HG03039 (cell line): ENCODE data around the gene OR6S1.
"Not testable (repeated sequence)": the region's sequence is repeated elsewhere in the genome, so short reads cannot be mapped to it uniquely, and the experiment has no call there.

Experiments used
- ATAC-seq: cut with Tn5 transposase; IDR thresholded peaks from one replicate; pipeline ENCODE4 v1.9.1; 2021; ENCODE audit warnings: mild to moderate bottlenecking, moderate library complexity; ENCODE audit not compliant: unreplicated experiment

The OR6S1 gene

GRCh38 chr14:20632448-20632830, 9.1 kb downstream of the OR6S1 start:
- ATAC-seq: peak; percentile 11

- peak; percentile 7 for ATAC-seq
Measured at GRCh38 chr14:20631880-20632389, 9.6 kb downstream of the OR6S1 start.

DNA sequence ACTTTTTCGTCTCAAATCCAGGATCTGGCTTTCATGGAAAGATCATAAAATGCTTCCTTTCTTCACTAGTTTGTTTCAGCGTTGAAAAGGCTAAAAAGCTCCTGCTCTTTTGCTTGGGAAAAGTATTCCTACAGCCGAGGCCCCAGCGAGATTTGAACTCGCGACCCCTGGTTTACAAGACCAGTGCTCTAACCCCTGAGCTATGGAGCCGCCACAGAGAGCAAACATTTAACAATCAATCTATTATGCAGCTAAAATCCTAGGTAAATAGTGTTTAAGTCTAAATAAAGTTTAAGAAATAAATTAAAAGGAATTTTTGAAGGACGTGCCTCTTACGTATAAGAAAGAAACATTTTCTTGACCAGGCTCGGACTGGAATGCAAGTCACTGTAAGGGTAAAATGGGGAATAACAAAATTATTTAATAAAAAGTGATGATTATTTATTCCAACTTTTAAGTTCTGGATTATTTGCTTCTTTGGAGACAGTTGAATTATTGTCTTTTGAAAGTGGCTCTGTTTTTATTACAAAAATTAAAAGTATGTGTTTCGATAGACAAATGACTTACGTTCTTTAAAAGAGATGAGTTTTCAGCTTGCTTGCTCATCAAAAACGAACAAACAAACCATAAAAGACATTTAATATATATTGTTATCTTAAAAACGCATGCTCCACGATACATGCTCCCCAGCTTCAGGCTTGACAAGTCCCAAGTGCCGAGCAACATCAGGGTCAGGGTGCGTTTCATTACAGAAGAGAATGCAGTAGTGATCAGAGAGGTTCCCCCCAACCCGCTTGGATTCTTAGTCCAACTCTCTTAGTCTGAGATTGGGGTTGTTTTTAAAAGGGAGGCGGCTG, 10.2 kb downstream of the OR6S1 start:
- ATAC-seq: peak; percentile 18

- no peak for ATAC-seq
Measured at GRCh38 chr14:20630340-20631022, 11.0 kb downstream of the OR6S1 start.

GRCh38 chr14:20628063-20628854, 13.2 kb downstream of the OR6S1 start:
- no peak for ATAC-seq

DNA sequence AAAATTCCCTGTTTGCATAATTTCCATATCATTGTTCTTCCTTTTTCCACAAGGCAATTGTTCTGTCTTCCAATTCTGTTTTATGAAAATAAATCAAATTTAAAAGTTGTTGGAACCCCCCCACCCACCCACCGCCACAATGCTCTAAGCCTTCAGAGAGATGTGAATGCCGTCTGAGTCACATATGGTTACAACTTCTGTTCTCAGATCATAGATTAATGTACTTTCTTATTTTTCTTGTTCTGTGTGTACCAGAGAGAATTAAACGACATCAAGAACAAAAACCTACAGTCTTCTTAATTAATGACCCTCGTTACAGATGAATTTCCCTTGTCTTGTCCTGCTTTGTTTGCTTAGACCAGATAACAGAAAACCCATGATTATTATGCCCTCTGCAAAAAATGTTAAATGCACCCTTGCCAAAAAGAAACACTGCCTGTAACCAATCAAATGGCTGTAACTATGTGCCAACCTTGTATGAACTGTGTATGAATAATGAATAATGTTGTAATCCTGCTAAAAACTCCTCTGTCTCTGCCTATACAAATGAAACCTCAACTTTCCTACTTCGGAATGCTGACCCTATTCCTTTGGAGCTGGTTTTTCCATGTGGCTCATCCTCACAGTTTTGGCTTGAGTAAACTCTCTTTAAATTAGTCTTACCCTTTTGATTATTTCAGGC, 14.0 kb downstream of the OR6S1 start:
- no peak for ATAC-seq

DNA sequence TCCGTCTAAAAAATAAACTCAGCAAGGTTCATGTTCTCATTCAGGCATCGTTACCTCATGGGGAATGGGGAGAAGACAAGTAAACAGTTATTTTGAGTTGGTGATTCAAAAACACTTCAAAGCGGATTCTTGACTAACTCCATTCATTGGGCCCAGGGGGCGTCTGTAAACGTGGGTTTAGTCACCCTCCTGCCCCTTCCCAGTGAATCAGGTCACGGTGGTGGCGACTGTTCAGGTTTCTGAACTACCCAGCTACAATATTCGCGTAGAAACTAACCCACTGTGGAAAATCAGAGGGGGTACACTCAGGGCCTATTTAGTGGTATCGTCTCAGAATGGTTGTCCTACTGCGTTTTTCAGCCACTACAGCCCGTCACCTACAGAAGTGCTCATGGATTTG, 15.2 kb downstream of the OR6S1 start:
- ATAC-seq: no peak

DNA sequence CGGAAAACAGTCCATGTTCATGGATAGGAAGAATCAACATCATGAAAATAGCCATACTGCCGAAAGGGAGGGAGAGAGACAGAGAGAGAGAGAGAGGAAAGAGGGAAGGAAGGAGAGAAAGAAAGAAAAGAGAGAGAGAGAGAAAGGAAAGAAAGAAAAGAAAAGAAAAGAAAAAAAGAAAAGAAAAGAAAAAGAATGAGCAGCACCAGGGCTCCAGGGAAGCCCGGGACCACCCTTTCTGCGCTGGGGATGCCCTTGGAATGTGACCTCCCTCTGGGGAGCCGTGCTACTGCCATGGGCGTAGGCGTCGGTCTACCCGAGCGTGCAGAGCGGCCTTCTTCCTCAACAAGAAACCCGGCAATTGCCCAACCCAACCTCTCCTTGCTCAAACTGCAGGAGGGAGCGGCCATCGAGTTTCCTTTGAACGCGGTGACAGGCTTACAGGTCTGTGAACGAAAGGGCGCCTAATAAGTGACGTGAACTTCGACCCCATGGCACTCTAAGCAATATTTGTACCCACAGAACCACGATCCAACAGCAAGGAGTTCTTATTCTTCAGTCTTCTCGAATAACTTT, 16.9 kb downstream of the OR6S1 start:
- no peak for ATAC-seq

GRCh38 chr14:20623798-20624197, 17.7 kb downstream of the OR6S1 start:
- no peak for ATAC-seq

DNA sequence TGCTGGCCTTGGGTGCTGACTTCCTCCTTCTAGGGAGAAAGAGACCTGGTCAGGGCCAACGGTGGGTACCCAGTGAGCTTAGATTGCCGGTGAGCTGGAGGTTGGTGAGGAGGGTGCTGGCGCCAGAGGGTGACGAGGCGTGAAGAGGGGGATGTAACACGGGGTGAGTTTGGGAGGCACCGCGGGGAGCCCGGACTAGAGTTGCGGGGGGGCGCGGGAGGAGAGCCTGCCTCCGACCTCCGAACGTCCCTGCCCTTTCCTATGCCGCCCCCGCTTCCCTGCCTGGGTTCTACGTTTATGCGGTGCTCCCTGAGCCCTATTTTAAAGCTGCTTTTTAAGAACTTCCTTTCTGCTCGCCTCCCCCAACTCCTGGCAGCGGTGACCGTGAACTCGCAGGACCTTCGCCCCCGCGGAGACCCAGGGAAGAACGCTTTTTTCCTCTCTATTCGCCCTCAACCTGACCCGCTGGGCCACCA, 18.6 kb downstream of the OR6S1 start:
- no peak for ATAC-seq

GRCh38 chr14:20620798-20621478, 20.6 kb downstream of the OR6S1 start:
- no peak for ATAC-seq

GRCh38 chr14:20619688-20620087, 21.8 kb downstream of the OR6S1 start:
- not testable (repeated sequence) for ATAC-seq

GRCh38 chr14:20618271-20618749, 23.2 kb downstream of the OR6S1 start:
- ATAC-seq: no peak

DNA sequence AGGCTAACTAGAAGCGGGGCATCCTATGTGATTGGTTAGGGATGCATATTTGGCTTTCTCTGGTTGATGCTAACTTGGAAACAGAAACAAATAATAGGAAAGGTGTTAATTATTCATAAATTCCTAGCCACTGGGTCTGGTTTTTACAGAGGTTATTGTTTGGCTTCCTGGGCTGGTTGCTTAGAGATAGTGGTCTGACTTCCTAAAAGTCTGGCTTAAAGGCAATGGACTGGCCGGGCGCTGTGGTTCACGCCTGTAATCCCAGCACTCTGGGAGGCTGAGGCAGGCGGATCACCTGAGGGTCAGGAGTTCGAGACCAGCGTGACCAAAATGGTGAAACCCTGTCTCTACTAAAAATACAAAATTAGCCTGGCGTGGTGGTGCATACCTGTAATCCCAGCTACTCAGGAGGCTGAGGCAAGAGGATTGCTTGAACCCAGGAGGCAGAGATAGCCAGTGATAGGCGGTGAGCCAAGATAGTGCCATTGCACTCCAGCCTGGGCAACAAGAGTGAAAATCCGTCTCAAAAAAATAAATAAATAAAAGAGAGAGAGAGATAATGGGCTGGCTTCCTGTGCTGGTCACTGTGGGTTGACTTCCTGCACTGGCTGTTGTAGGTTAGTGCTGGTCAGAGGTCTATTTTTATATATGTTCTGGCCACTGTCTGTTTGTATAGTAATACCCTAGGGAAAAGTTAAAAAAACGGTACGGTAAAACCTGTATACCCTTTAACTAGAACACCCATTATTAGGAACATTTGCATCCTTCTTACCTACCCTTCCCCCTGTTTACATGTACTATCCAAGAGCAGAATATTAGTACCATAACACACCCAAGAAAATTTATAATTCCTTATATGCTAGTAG, 24.1 kb downstream of the OR6S1 start:
- ATAC-seq: no peak

- ATAC-seq: no peak
Measured at GRCh38 chr14:20615996-20616395, 25.5 kb downstream of the OR6S1 start.

DNA sequence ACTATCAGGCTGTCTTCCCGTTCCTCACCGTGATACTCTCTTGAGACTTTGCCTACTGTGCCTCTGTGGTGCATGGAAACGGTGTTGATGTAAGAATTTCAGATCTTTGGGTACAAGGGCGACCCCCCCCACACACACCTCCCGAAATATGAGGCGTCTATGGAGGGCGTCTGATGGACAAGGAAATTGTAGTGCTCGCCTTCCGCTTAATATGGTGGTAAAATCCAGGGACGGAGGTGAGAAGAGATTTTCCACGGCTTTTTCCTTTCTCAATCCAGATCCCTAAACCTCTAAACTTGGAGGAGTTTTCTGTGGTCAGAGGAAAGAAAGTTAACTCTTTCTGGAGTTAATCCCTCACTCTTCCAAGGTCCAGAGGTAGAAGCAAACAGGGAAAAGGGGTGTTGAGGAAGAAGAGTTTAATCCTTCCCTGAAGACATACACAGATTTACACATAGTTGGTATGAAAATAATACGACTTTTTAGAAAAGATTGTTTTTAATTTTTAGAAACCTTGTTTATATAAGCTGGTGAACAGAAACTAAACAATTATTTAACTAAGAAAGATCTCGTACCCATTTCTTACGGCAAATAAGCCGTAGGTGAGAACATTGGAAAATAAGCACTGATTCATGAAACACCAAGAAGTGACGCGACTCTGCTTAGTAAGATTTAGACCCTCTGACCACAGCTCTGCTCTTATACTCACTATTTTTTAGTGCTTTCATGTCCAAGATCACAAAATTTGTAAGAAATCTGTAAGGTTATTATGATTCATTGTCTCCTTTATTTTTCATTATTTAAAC, 27.3 kb downstream of the OR6S1 start:
- ATAC-seq: peak; percentile 0

DNA sequence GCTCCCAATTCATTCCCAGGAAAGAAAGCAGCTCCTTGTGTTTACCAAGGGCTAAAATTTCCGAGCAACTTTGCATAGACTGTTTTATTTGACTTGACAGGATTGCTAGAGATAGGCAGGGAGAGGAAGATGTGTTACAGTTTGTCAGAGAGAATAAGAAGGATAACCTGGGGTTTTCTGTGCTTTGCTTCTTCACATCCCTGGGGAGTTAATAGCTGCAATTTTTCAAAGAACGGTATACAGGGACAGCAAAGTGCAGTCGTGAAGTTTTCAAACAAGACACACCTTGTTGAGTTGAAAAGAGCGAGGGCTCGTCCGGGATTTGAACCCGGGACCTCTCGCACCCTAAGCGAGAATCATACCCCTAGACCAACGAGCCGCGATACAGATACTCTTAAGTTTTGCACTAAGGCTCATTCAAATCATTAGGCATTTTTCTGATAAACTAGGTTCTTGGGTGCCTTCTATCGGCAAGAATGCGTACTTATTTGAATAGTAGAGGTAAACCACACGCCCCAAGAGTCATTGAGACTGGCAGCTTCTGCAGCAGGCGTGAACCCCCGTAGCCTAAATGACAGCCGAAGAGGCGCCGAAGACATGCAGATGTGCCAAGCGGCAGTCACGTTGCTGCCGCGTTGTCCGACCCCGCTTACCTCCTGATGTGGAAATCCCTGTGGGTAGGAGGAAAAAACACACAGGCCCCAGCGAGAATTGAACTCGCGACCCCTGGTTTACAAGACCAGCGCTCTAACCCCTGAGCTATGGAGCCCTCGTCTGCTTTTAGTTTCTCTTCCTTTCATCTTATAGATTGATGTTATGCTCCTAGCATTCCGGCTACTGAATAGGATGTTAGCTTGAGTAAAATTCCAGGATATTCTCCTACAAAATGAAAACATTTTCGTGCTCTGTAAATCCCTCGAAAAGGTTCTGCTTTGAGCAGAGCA, 28.1 kb downstream of the OR6S1 start:
- ATAC-seq: peak; percentile 67
